ENCODE measurements around the gene KCNA10. TPM values are rescaled to one million over a fixed set of nuclear protein-coding genes. Genes with fewer than 3 reads are reported as not detected.

Gene KCNA10
- total and polyA plus RNA-seq, 2 experiments from 2014 or later: not detected

GRCh38 chr1:110498270-110498669, 20.7 kb downstream of the KCNA10 start:
- Histone ChIP-seq H3K36me3 (ENCODE audit: insufficient read depth) (no peaks in the 10 kb centered on the region), H2AFZ (no peak overlapping the region; the same call in 1 of the 2 replicates), H3K4me3 (no peak overlapping the region), H3K27me3 (ENCODE audit: insufficient read depth) (no peaks in the 10 kb centered on the region), H3K79me2 (replicated peaks; ENCODE audit: insufficient read depth) (no peaks in the 10 kb centered on the region), H3K4me2 (no peak overlapping the region), H3K4me1 (ENCODE audit: insufficient read depth) (peaks cover 10% of the 10 kb centered on the region; the same call in 1 of the 2 replicates), H3F3A (replicated peaks; ENCODE audit: low read depth) (no peaks in the 10 kb centered on the region), H4K20me1 (replicated peaks; ENCODE audit: insufficient read depth) (no peaks in the 10 kb centered on the region), H3K27ac (ENCODE audit: low read depth) (no peak overlapping the region), H3K9me2 (ENCODE audit: insufficient read depth) (no peaks in the 10 kb centered on the region)
- ATAC-seq: no peak
- no peak for TF ChIP-seq REST (IDR thresholded peaks at IDR 0.05; ENCODE audit: unreplicated experiment)
- TF ChIP-seq CTCF (conservative IDR thresholded peaks at IDR 0.05; ENCODE audit: low read depth in 2 of 2): no peak
- Mint-ChIP-seq H3K27ac (no peak overlapping the region), H3K27me3 (ENCODE audit: insufficient read depth, low read depth, poor library complexity) (peaks cover 4% of the 10 kb centered on the region), H3K36me3 (ENCODE audit: low read depth) (no peaks in the 10 kb centered on the region), H3K9me3 (no peaks in the 10 kb centered on the region), H3K4me1 (peaks cover 15% of the 10 kb centered on the region), H3K4me3 (no peak overlapping the region)
- DNase-seq (ENCODE audit: low spot score): no peak

- no peaks in the 10 kb centered on the region for H3K9me3 Mint-ChIP-seq
- Histone ChIP-seq H2AFZ (no peak overlapping the region), H3K27me3 (ENCODE audit: insufficient read depth) (no peaks in the 10 kb centered on the region), H3K4me2 (no peak overlapping the region), H3K36me3 (ENCODE audit: insufficient read depth) (no peaks in the 10 kb centered on the region), H3K4me3 (no peak overlapping the region), H3K4me1 (ENCODE audit: insufficient read depth) (peaks cover 10% of the 10 kb centered on the region; the same call in 1 of the 2 replicates), H3K9me2 (ENCODE audit: insufficient read depth) (no peaks in the 10 kb centered on the region), H3F3A (replicated peaks; ENCODE audit: low read depth) (no peaks in the 10 kb centered on the region), H3K27ac (ENCODE audit: low read depth) (no peak overlapping the region), H3K79me2 (replicated peaks; ENCODE audit: insufficient read depth) (no peaks in the 10 kb centered on the region), H4K20me1 (replicated peaks; ENCODE audit: insufficient read depth) (no peaks in the 10 kb centered on the region)
- peaks cover 15% of the 10 kb centered on the region for H3K4me1 Mint-ChIP-seq
- no peak overlapping the region for H3K27ac Mint-ChIP-seq
- no peaks in the 10 kb centered on the region for H3K36me3 Mint-ChIP-seq (ENCODE audit: low read depth)
- H3K27me3 Mint-ChIP-seq (ENCODE audit: insufficient read depth, low read depth, poor library complexity): peaks cover 9% of the 10 kb centered on the region
- DNase-seq (ENCODE audit: low spot score): peak; percentile 88
- ATAC-seq: peak; percentile 88
- no peak overlapping the region for H3K4me3 Mint-ChIP-seq
- no peak for TF ChIP-seq CREB1 (CRISPR knock-in tag; IDR thresholded peaks at IDR 0.05; ENCODE audit: low read depth)
- no peak for TF ChIP-seq ZNF462 (CRISPR knock-in tag; IDR thresholded peaks at IDR 0.05)
- TF ChIP-seq ETS1 (IDR thresholded peaks at IDR 0.05): no peak
Measured at GRCh38 chr1:110495926-110496600, 22.9 kb downstream of the KCNA10 start.
